HepG2 (cell line): ENCODE measurements around the gene CEP68. TPM values are rescaled to one million over a fixed set of nuclear protein-coding genes. Genes with fewer than 3 reads are reported as not detected.

Experiments
- ARNTL ChIP-seq: sonication (generic); formaldehyde crosslinking; IDR thresholded peaks from 2 replicates; pipeline ENCODE4 v1.4.0; 2020; ENCODE audit warnings: mild to moderate bottlenecking, missing genetic modification reagents
- CENPX ChIP-seq: sonication (generic); formaldehyde crosslinking; IDR thresholded peaks from 2 replicates; pipeline ENCODE4 v1.9.0; 2021; ENCODE audit warnings: mild to moderate bottlenecking, missing genetic modification reagents, moderate library complexity
- ERF ChIP-seq: IDR thresholded peaks from 2 replicates; pipeline ENCODE4 v1.6.1; 2018; ENCODE audit warnings: missing biosample characterization, missing genetic modification reagents
- MLLT10 ChIP-seq: sonication (generic); formaldehyde crosslinking; IDR thresholded peaks from 2 replicates; pipeline ENCODE4 v1.4.0; 2020; ENCODE audit warnings: missing genetic modification reagents
- RFX3 ChIP-seq: IDR thresholded peaks from 2 replicates; pipeline ENCODE4 v1.6.1; 2016; ENCODE audit warnings: missing biosample characterization, missing genetic modification reagents
- SMAD3 ChIP-seq: sonication (generic); formaldehyde crosslinking; IDR thresholded peaks from 2 replicates; pipeline ENCODE4 v1.4.0; 2020; ENCODE audit warnings: missing genetic modification reagents
- TEF ChIP-seq: sonication (generic); formaldehyde crosslinking; IDR thresholded peaks from 2 replicates; pipeline ENCODE4 v1.5.0; 2020; ENCODE audit warnings: missing genetic modification reagents
- ZBTB8A ChIP-seq: sonication (generic); formaldehyde crosslinking; IDR thresholded peaks from 2 replicates; pipeline ENCODE4 v1.4.0; 2020; ENCODE audit warnings: mild to moderate bottlenecking, low read depth, missing genetic modification reagents, borderline replicate concordance
- ZC3H4 ChIP-seq: sonication (generic); formaldehyde crosslinking; IDR thresholded peaks from 2 replicates; pipeline ENCODE4 v1.4.0; 2020; ENCODE audit warnings: missing genetic modification reagents, borderline replicate concordance
- ZIK1 ChIP-seq: sonication (generic); formaldehyde crosslinking; IDR thresholded peaks from 2 replicates; pipeline ENCODE4 v1.5.0; 2020; ENCODE audit warnings: mild to moderate bottlenecking, low read depth, missing genetic modification reagents, borderline replicate concordance
- ZNF101 ChIP-seq: sonication (generic); formaldehyde crosslinking; IDR thresholded peaks from 2 replicates; pipeline ENCODE4 v1.4.0; 2020; ENCODE audit warnings: mild to moderate bottlenecking, low read depth, missing genetic modification reagents, borderline replicate concordance
- ZNF574 ChIP-seq: sonication (generic); formaldehyde crosslinking; IDR thresholded peaks from 2 replicates; pipeline ENCODE4 v1.4.0; 2020; ENCODE audit warnings: missing genetic modification reagents
- ZNF775 ChIP-seq: sonication (generic); formaldehyde crosslinking; IDR thresholded peaks from 2 replicates; pipeline ENCODE4 v1.4.0; 2020; ENCODE audit warnings: missing genetic modification reagents, mild to moderate bottlenecking, moderate library complexity, borderline replicate concordance
- polyA plus RNA-seq, 8 experiments: library from polyadenylated mRNA; depleted of rRNA in 3 of 8; stranded (reverse) in 7 of 8; unstranded in 1 of 8; fragments of >200 nt; fragmentation: Illumina TruSeq in 4 of 8; extraction: Trizol in 4 of 8; gene quantifications; 2 replicates each; pipeline versions ENCODE4 v1.2.1 to v1.2.3, GENCODE V29; 2011 to 2016; ENCODE audit warnings: low read depth in 4 of 8, missing spikeins in 1 of 8, mixed read lengths in 1 of 8; ENCODE audit not compliant: insufficient read depth in 1 of 8
- total RNA-seq, 5 experiments: library from RNA; depleted of rRNA; stranded (reverse); fragments of >200 nt; fragmentation: Illumina TruSeq; extraction: Trizol; gene quantifications; 2 replicates each; pipeline ENCODE4 v1.2.3, GENCODE V29; 2016; ENCODE audit warnings: low read depth in 1 of 5
- TF ChIP-seq, protein P1 (sequence below): sonication (generic); formaldehyde crosslinking; IDR thresholded peaks from 2 replicates; pipeline ENCODE4 v1.5.1; 2020; ENCODE audit warnings: missing genetic modification reagents, mild to moderate bottlenecking, borderline replicate concordance
- TF ChIP-seq, protein P2 (sequence below): sonication (generic); formaldehyde crosslinking; IDR thresholded peaks from 2 replicates; pipeline ENCODE4 v1.8.0; 2022; ENCODE audit warnings: missing genetic modification reagents, mild to moderate bottlenecking, borderline replicate concordance
- TF ChIP-seq, protein P3 (sequence below), 2 experiments: sonication (generic) in 1 of 2; formaldehyde crosslinking in 1 of 2; IDR thresholded peaks; 2 replicates each; pipeline versions ENCODE4 v1.4.0 to v1.6.1; 2016 to 2020; ENCODE audit warnings: borderline replicate concordance in 1 of 2, low read depth in 1 of 2, mild to moderate bottlenecking in 1 of 2, missing genetic modification reagents in 1 of 2

Gene CEP68
- total and polyA plus RNA-seq, 2 of the 13 experiments (the other 11 are each of a cell fraction or from before 2014, with no cell fraction given): 5.7 to 9.3 TPM

- TF ChIP-seq, protein P1, sequence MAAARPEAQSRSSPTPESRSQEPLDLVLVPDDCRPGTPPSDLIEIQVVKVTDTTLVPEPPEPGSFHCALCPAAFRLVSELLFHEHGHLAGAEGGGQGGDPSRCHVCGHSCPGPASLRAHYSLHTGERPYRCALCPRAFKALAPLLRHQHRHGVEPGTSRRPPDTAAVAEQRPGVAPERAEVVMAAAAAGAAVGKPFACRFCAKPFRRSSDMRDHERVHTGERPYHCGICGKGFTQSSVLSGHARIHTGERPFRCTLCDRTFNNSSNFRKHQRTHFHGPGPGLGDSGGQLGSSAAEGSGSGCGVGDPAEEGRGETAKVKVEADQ (CRISPR knock-in tag): no peak
- no peak for TF ChIP-seq SMAD3
- no peak for TF ChIP-seq ZC3H4
- no peak for TF ChIP-seq RFX3 (CRISPR knock-in tag)
- TF ChIP-seq ARNTL (CRISPR knock-in tag): no peak
- no peak for TF ChIP-seq ZBTB8A (CRISPR knock-in tag)
- no peak for TF ChIP-seq MLLT10 (CRISPR knock-in tag)
- TF ChIP-seq ZNF775 (CRISPR knock-in tag): no peak
- TF ChIP-seq, protein P2, sequence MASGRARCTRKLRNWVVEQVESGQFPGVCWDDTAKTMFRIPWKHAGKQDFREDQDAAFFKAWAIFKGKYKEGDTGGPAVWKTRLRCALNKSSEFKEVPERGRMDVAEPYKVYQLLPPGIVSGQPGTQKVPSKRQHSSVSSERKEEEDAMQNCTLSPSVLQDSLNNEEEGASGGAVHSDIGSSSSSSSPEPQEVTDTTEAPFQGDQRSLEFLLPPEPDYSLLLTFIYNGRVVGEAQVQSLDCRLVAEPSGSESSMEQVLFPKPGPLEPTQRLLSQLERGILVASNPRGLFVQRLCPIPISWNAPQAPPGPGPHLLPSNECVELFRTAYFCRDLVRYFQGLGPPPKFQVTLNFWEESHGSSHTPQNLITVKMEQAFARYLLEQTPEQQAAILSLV (CRISPR knock-in tag): no peak
- no peak for TF ChIP-seq ZIK1 (CRISPR knock-in tag)
- no peak for TF ChIP-seq CENPX (CRISPR knock-in tag)
- no peak for TF ChIP-seq ZNF101 (CRISPR knock-in tag)
- no peak for TF ChIP-seq ERF (CRISPR knock-in tag)
- TF ChIP-seq TEF (CRISPR knock-in tag): no peak
- TF ChIP-seq, protein P3, sequence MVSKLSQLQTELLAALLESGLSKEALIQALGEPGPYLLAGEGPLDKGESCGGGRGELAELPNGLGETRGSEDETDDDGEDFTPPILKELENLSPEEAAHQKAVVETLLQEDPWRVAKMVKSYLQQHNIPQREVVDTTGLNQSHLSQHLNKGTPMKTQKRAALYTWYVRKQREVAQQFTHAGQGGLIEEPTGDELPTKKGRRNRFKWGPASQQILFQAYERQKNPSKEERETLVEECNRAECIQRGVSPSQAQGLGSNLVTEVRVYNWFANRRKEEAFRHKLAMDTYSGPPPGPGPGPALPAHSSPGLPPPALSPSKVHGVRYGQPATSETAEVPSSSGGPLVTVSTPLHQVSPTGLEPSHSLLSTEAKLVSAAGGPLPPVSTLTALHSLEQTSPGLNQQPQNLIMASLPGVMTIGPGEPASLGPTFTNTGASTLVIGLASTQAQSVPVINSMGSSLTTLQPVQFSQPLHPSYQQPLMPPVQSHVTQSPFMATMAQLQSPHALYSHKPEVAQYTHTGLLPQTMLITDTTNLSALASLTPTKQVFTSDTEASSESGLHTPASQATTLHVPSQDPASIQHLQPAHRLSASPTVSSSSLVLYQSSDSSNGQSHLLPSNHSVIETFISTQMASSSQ (IDR thresholded peaks at IDR 0.05; ENCODE audit: low read depth): no peak
- TF ChIP-seq, protein P3 (CRISPR knock-in tag; IDR thresholded peaks at IDR 0.05; ENCODE audit: borderline replicate concordance): no peak; the same call in 1 of the 2 replicates
- TF ChIP-seq ZNF574 (CRISPR knock-in tag): no peak
Measured at GRCh38 chr2:65054749-65055421, 1.3 kb upstream of the CEP68 start (continued).
